ENCODE measurements around the gene SMLR1. TPM values are rescaled to one million over a fixed set of nuclear protein-coding genes. Genes with fewer than 3 reads are reported as not detected.
"Not testable (repeated sequence)": the region's sequence is repeated elsewhere in the genome, so short reads cannot be mapped to it uniquely, and the experiment has no call there.

Gene SMLR1
- total and polyA plus RNA-seq, 5 donors = not detected

DNA sequence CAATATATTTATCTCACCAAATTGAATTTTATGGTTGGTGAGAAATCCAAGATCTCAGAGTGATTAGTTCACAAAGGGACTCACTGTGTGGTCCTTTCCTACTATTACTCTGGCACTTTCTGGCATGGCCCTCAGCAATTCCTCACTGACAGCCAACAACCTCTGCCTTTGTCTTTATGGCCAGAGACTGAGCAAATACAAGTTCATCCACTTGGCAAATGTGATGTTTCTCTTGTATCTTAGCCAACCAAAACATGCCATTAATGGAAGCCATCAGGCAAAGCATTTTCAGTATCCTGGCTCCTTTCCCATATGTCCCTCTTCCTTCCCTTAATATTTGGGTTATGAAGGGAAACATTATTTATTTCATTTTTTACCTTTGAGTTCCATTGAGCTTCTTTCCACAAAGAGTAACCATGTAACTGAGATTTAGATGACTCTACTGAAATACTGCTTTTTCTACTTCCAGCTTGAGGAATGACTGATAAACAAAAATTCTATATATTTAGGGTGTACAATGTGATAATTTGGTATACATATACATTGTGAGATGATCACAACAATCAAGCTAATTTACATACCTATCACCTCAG lies 30.8 kb upstream of the SMLR1 start:
- peak in 1 of 2 donors; percentile 36 for ATAC-seq
- intact Hi-C loops (cut with DNase I) = no loop called here
- peak in 1 of 3 donors; percentile 30 for DNase-seq
- no peak overlapping the region for H3K27ac ChIP-seq (ENCODE audit: low read length)
- no peaks in the 10 kb centered on the region for H3K27me3 ChIP-seq (ENCODE audit: control insufficient read depth, insufficient read depth)
- H3K4me3 ChIP-seq (ENCODE audit: low read length) = no peak overlapping the region
- H3K9me3 ChIP-seq (ENCODE audit: control insufficient read depth, low read length) = no peaks in the 10 kb centered on the region
- H3K4me1 ChIP-seq (ENCODE audit: control insufficient read depth, insufficient read depth, low read length) = no peaks in the 10 kb centered on the region

- Histone ChIP-seq H3K27ac (ENCODE audit: low read length) (no peak overlapping the region), H3K9me3 (ENCODE audit: control insufficient read depth, low read length) (no peaks in the 10 kb centered on the region), H3K4me3 (ENCODE audit: low read length) (no peak overlapping the region), H3K4me1 (ENCODE audit: control insufficient read depth, insufficient read depth, low read length) (no peaks in the 10 kb centered on the region), H3K27me3 (ENCODE audit: control insufficient read depth, insufficient read depth) (no peaks in the 10 kb centered on the region)
- WGBS = 91% methylated on average over 2 of the region's 2 CpGs
- ATAC-seq (no peak), DNase-seq (no peak)
- intact Hi-C loops (cut with DNase I) = no loop called here
Observed at GRCh38 chr6:130797061-130797460, 30.1 kb upstream of the SMLR1 start.

DNA sequence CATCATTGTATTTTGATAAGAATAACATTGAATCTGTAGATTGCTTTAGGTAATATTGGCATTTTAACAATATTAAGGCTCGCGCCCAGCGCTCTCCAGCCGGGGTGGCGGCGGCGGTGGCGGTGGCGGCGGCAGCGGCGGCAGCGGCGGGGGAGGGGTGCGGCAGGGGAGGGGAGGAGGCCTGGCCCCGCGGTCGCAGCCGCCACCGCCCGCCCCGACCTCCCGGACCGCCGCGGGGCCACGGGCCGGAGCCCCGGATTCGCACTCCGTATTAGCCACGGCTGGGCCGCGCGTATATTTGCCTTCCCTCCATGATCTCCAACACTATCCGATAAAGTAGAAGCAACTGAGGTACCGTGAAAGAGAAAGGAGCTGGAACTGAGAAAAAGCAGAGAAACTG lies 25.8 kb upstream of the SMLR1 start:
- H3K9me3 ChIP-seq (ENCODE audit: control insufficient read depth, low read length); H3K27ac ChIP-seq (ENCODE audit: low read length); ATAC-seq; intact Hi-C loops (cut with DNase I); H3K4me3 ChIP-seq (ENCODE audit: low read length); H3K27me3 ChIP-seq (ENCODE audit: control insufficient read depth, insufficient read depth); H3K4me1 ChIP-seq (ENCODE audit: control insufficient read depth, insufficient read depth, low read length): not testable (repeated sequence)
- WGBS = 98% methylated on average over 36 of the region's 37 CpGs
- DNase-seq = peak in 1 of 3 donors; percentile 33

DNA sequence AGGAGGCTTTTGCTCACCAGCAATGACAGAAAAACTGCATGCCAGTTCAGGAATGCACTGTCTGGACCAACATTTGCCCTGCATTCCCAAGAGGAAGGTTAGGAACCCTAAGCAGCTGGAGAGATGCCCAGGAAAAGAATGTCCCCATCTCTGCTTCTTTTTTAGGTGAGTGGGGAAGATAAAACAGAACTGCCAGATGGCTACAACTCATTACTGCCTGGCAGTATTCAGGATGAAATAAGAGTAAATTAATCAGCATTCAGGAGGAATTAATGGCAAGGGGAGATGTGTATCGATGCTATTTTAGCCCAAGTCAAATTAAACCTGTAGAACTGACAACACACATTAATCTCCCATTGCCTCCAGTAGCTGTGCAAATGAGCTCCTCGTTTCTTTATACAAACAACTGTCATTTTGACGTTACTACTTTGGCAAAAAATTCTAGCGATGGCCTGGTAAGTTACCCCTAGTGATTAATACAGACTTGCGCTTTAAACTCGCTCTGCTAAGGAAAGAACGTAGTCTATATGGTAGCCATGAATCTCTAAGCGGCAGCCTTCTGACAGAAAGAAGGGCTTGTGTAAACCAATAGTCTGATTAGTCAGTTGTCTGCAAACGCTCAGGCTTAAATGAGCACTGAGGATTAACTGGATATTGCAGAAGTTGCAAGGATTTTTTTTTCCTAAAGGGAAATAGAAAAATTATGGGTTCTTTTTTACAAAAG lies 16.7 kb upstream of the SMLR1 start:
- H3K4me1 ChIP-seq (ENCODE audit: control insufficient read depth, insufficient read depth, low read length) = no peaks in the 10 kb centered on the region
- intact Hi-C loops (cut with DNase I) = no loop called here
- no peaks in the 10 kb centered on the region for H3K9me3 ChIP-seq (ENCODE audit: control insufficient read depth, low read length)
- ATAC-seq (no peak), DNase-seq (no peak)
- WGBS = 64% methylated on average over 9 of the region's 9 CpGs
- H3K4me3 ChIP-seq (ENCODE audit: low read length) = no peak overlapping the region
- H3K27ac ChIP-seq (ENCODE audit: low read length) = no peak overlapping the region
- no peaks in the 10 kb centered on the region for H3K27me3 ChIP-seq (ENCODE audit: control insufficient read depth, insufficient read depth)

DNA sequence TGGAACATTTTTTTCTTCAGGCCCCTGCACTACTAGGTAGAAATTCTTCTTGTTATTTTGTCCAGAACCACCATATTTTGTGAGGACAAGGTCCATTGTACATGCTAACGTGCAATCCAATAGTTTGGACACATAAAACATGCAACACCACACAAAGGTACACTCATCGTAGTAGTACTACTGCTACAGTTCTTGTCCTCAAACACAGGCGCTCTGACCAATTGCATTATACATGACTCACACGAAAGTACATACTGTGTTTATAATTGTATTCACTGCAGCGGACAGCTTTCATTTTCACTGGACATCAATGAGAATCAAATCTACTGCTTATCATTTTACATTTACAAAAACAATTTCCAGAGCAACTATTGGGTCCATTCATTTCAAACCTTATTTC lies 15.3 kb upstream of the SMLR1 start:
- Histone ChIP-seq H3K27me3 (ENCODE audit: control insufficient read depth, insufficient read depth) (no peaks in the 10 kb centered on the region), H3K4me3 (ENCODE audit: low read length) (no peak overlapping the region), H3K9me3 (ENCODE audit: control insufficient read depth, low read length) (no peaks in the 10 kb centered on the region), H3K27ac (ENCODE audit: low read length) (no peak overlapping the region), H3K4me1 (ENCODE audit: control insufficient read depth, insufficient read depth, low read length) (no peaks in the 10 kb centered on the region)
- DNase-seq (no peak), ATAC-seq (no peak)
- WGBS = 91% methylated on average over 5 of the region's 5 CpGs
- intact Hi-C loops (cut with DNase I) = no loop called here

GRCh38 chr6:130814506-130814905 lies 12.7 kb upstream of the SMLR1 start:
- intact Hi-C loops (cut with DNase I) = no loop called here
- DNase-seq (no peak), ATAC-seq (no peak)
- Histone ChIP-seq H3K27me3 (ENCODE audit: control insufficient read depth, insufficient read depth) (no peaks in the 10 kb centered on the region), H3K27ac (ENCODE audit: low read length) (no peak overlapping the region), H3K4me3 (ENCODE audit: low read length) (no peak overlapping the region), H3K9me3 (ENCODE audit: control insufficient read depth, low read length) (no peaks in the 10 kb centered on the region), H3K4me1 (ENCODE audit: control insufficient read depth, insufficient read depth, low read length) (no peaks in the 10 kb centered on the region)
- 87% methylated on average over 3 of the region's 3 CpGs for WGBS

DNA sequence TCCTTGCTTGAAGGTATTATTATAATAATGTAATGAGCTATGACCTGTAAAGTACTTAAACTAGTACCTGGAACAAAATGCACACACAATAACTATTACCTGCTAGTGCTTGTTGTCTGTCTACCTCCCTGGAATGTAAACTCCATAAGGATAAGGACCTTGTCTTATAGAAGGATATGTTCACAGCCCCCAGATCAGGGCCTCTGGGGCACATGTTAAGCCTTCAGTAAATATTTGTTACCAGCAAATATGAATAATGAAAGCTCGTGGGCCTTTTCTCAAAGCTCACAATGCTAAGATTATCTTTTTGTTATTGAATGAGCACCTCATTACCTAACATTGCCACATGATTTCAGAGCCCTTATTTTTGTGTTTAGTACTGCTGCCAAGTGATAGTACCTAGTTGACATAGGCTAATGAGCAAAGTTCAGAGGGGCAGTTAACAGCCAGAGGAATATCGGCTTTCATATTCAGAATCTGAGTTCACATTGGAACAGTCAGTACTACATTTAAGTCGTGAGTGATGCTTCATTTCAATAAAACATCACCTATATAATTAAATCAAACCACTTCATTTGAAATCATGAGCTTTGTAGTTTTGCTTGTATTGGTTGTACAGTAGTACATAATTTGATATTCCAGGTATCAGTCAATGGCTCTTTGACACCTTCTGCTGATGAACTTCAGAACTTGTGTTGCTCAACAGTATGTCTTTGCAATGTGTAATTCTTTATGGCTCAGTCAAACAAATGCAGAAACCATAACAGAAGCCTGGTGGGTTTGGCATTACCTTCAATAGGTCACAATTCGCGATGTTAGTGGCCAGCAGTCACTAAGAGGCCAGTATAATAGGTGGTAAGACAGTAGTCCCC lies 11.8 kb upstream of the SMLR1 start:
- Histone ChIP-seq H3K9me3 (ENCODE audit: control insufficient read depth, low read length) (no peaks in the 10 kb centered on the region), H3K27ac (ENCODE audit: low read length) (no peak overlapping the region), H3K4me1 (ENCODE audit: control insufficient read depth, insufficient read depth, low read length) (no peaks in the 10 kb centered on the region), H3K4me3 (ENCODE audit: low read length) (no peak overlapping the region), H3K27me3 (ENCODE audit: control insufficient read depth, insufficient read depth) (no peaks in the 10 kb centered on the region)
- intact Hi-C loops (cut with DNase I) = no loop called here
- ATAC-seq = no peak
- 90% methylated on average over 5 of the region's 5 CpGs for WGBS
- no peak for DNase-seq

- intact Hi-C loops (cut with DNase I) = no loop called here
- ATAC-seq = no peak
- WGBS = 84% methylated on average over 1 of the region's 1 CpG
- no peaks in the 10 kb centered on the region for H3K4me1 ChIP-seq (ENCODE audit: control insufficient read depth, insufficient read depth, low read length)
- no peaks in the 10 kb centered on the region for H3K9me3 ChIP-seq (ENCODE audit: control insufficient read depth, low read length)
- H3K27ac ChIP-seq (ENCODE audit: low read length) = no peak overlapping the region
- no peak for DNase-seq
- no peak overlapping the region for H3K4me3 ChIP-seq (ENCODE audit: low read length)
- no peaks in the 10 kb centered on the region for H3K27me3 ChIP-seq (ENCODE audit: control insufficient read depth, insufficient read depth)
Observed at GRCh38 chr6:130822736-130823135, 4.5 kb upstream of the SMLR1 start.

DNA sequence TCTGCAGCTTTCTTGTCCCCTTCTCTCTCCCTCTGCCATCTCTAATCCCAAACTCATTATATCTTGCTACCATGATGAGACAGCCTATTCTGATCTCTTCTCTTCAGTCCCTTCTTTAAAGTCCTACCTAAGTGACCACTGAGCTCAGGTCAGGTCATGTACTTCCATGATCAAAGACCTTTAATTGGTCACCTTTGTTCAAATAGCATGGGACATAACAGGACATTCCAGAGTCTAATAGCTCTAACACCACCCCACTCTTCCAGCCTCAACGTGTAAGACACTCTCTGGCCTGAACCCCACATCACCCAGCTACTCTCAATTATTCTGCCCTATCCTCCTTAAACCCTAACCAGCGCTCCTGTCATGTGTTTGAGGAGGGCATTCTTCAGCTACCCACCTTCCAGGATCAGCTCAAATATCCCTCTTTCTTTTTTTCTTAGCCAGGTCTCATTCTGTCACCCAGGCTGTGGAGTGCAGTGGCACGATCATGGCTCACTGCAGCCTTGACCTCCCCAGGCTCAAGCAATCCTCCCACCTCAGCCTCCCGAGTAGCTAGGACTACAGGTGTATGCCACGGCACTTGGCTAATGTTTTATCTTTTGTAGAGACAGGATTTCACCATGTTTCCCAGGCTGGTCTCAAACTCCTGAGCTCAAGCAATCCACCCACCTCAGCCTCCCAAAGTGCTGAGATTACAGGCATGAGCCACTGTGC lies 2.1 kb upstream of the SMLR1 start:
- no peaks in the 10 kb centered on the region for H3K4me1 ChIP-seq (ENCODE audit: control insufficient read depth, insufficient read depth, low read length)
- WGBS = 87% methylated on average over 5 of the region's 5 CpGs
- DNase-seq (no peak), ATAC-seq (no peak)
- intact Hi-C loops (cut with DNase I) = no loop called here
- H3K4me3 ChIP-seq (ENCODE audit: low read length) = no peak overlapping the region
- H3K27ac ChIP-seq (ENCODE audit: low read length) = no peak overlapping the region
- H3K27me3 ChIP-seq (ENCODE audit: control insufficient read depth, insufficient read depth) = no peaks in the 10 kb centered on the region
- H3K9me3 ChIP-seq (ENCODE audit: control insufficient read depth, low read length) = no peaks in the 10 kb centered on the region

- no peaks in the 10 kb centered on the region for H3K9me3 ChIP-seq (ENCODE audit: control insufficient read depth, low read length)
- DNase-seq (no peak), ATAC-seq (no peak)
- no peaks in the 10 kb centered on the region for H3K27me3 ChIP-seq (ENCODE audit: control insufficient read depth, insufficient read depth)
- WGBS = 70% methylated on average over 3 of the region's 3 CpGs
- H3K4me3 ChIP-seq (ENCODE audit: low read length) = no peak overlapping the region
- no peak overlapping the region for H3K27ac ChIP-seq (ENCODE audit: low read length)
- no peaks in the 10 kb centered on the region for H3K4me1 ChIP-seq (ENCODE audit: control insufficient read depth, insufficient read depth, low read length)
- intact Hi-C loops (cut with DNase I) = no loop called here
Observed at GRCh38 chr6:130825772-130826441, 1.3 kb upstream of the SMLR1 start.

Data from right cardiac atrium (tissue), 5 donors.